Spleen (tissue), 11 donors: ENCODE results near the gene CDH13. TPM values are rescaled to one million over a fixed set of nuclear protein-coding genes. Genes with fewer than 3 reads are reported as not detected.

Source experiments
- DNase-seq: peaks from one replicate; pipeline ENCODE4 v3.0.0-alpha.2; 2020
- H3K27ac ChIP-seq, 8 donors: fragments of 200-600 bp; sonication (generic) in 7 of 8; 1 replicate in 4 of 8; 2 replicates in 4 of 8; pipeline versions ENCODE4 v1.5.0 to v1.8.0; 2016 to 2021; ENCODE audit warnings: inconsistent platforms in 4 of 8, mild to moderate bottlenecking in 4 of 8, moderate library complexity in 1 of 8
- H3K27me3 ChIP-seq, 7 donors: fragments of 200-600 bp; sonication (generic) in 6 of 7; replicated peaks in 1 of 7; 1 replicate in 4 of 7; 2 replicates in 3 of 7; pipeline versions ENCODE4 v1.5.0 to v1.8.0; 2016 to 2021; ENCODE audit warnings: inconsistent platforms in 3 of 7, mild to moderate bottlenecking in 1 of 7
- H3K36me3 ChIP-seq, 6 donors: fragments of 200-600 bp; sonication (generic) in 5 of 6; 1 replicate in 4 of 6; 2 replicates in 2 of 6; pipeline versions ENCODE4 v1.5.0 to v1.8.0; 2016 to 2021; ENCODE audit warnings: inconsistent platforms in 2 of 6
- H3K4me1 ChIP-seq, 6 donors: fragments of 200-600 bp; sonication (generic) in 5 of 6; 1 replicate in 3 of 6; 2 replicates in 3 of 6; pipeline versions ENCODE4 v1.5.0 to v1.8.0; 2016 to 2021; ENCODE audit warnings: inconsistent platforms in 3 of 6
- H3K4me3 ChIP-seq, 8 donors: fragments of 200-600 bp; sonication (generic) in 7 of 8; 1 replicate in 4 of 8; 2 replicates in 4 of 8; pipeline versions ENCODE4 v1.5.0 to v1.8.0; 2016 to 2021; ENCODE audit warnings: inconsistent platforms in 4 of 8, mild to moderate bottlenecking in 4 of 8, moderate library complexity in 2 of 8
- H3K9me3 ChIP-seq, 8 donors: fragments of 200-600 bp; sonication (generic) in 7 of 8; 1 replicate in 4 of 8; 2 replicates in 4 of 8; pipeline versions ENCODE4 v1.5.0 to v1.8.0; 2016 to 2021; ENCODE audit warnings: inconsistent platforms in 4 of 8
- CTCF ChIP-seq, 11 experiments: fragments of 200-600 bp in 7 of 11; fragments of 450-650 bp in 4 of 11; sonication (generic) in 4 of 11; IDR thresholded peaks in 8 of 11; conservative IDR thresholded peaks in 3 of 11; 1 replicate in 7 of 11; 2 replicates in 4 of 11; pipeline versions ENCODE4 v1.4.0 to v1.8.0; 2016 to 2021; ENCODE audit warnings: antibody characterized with exemption in 11 of 11, inconsistent platforms in 4 of 11, mild to moderate bottlenecking in 1 of 11
- POLR2A ChIP-seq, 3 donors: fragments of 450-650 bp; IDR thresholded peaks; one replicate each; pipeline ENCODE4 v1.5.1; 2017; ENCODE audit warnings: antibody characterized with exemption in 3 of 3, mild to moderate bottlenecking in 1 of 3
- POLR2AphosphoS5 ChIP-seq, 3 donors: sonication (generic); formaldehyde crosslinking; IDR thresholded peaks; one replicate each; pipeline ENCODE4 v1.5.1; 2017; ENCODE audit warnings: antibody characterized with exemption in 3 of 3
- WGBS, 5 donors: extraction: QIAGEN DNeasy Blood & Tissue Kit in 3 of 5; methylation state at CpG; one replicate each; pipeline versions ENCODE4 v1.1.5 to v1.1.7; 2013 to 2018; 5-methylcytosine and 5-hydroxymethylcytosine counted together
- intact Hi-C: fragments of 100-400 bp; cut with DNase I; formaldehyde crosslinking; loops from one replicate; pipeline ENCODE4 v1.15.0; 2023; ENCODE audit warnings: low total_unique reads
- polyA plus RNA-seq, 3 donors: library from polyadenylated mRNA; stranded (reverse); fragments of 200-250 nt; gene quantifications; one replicate each; pipeline ENCODE4 v1.2.1, GENCODE V29; 2013
- total RNA-seq, 7 donors: library from RNA; depleted of rRNA in 3 of 7; stranded (reverse); fragments of >200 nt in 3 of 7; fragmentation: NEBNext Ultra II Directional in 4 of 7; extraction: Animal tissue kit (Norgen Biotek cat#: 25700) in 4 of 7; gene quantifications; one replicate each; pipeline versions ENCODE4 v1.1.0 to v1.2.1, GENCODE V29; 2016 to 2021
- donor health status: healthy with polysubstance abuse.
- donor health status: DM: no; HTN: no; CAD: no; lungs with moderate emphysema.
- donor health status: DM: no; HTN: no; CAD: no.
- donor health status: Bipolar disorder and iron deficiency.
- donor health status: healthy.
- donor health status: DM: no; HTN: no; CAD: no.
- donor health status: DM: yes; HTN: yes; CAD: no.

Gene CDH13
- total and polyA plus RNA-seq, 10 donors, result 0.13 to 4.6 (median 1.1) TPM

GRCh38 chr16:83023640-83024039 is 396.9 kb downstream of the CDH13 start:
- no peaks in the 10 kb centered on the region for H3K27me3 ChIP-seq
- no peak for DNase-seq
- no peak for TF ChIP-seq CTCF (IDR thresholded peaks at IDR 0.05 in 8 of 11, conservative IDR thresholded peaks at IDR 0.05 in 3 of 11)
- no peak for TF ChIP-seq POLR2A (IDR thresholded peaks at IDR 0.05)
- no peak for TF ChIP-seq POLR2AphosphoS5 (IDR thresholded peaks at IDR 0.05)
- 72 to 79% (median 78%) methylated on average over 1 of the region's 1 CpG for WGBS, 5 donors
- intact Hi-C loops, result no loop called here
- H3K4me1 ChIP-seq, result no peaks in the 10 kb centered on the region
- H3K4me3 ChIP-seq, result no peak overlapping the region
- H3K9me3 ChIP-seq, result peaks cover 0 to 4% (median 0%) of the 10 kb centered on the region in 8 donors
- no peaks in the 10 kb centered on the region for H3K36me3 ChIP-seq
- no peak overlapping the region for H3K27ac ChIP-seq

- no peaks in the 10 kb centered on the region for H3K36me3 ChIP-seq
- TF ChIP-seq CTCF (IDR thresholded peaks at IDR 0.05 in 8 of 11, conservative IDR thresholded peaks at IDR 0.05 in 3 of 11) (no peak), POLR2AphosphoS5 (IDR thresholded peaks at IDR 0.05) (no peak), POLR2A (IDR thresholded peaks at IDR 0.05) (no peak)
- no peak overlapping the region for H3K27ac ChIP-seq
- H3K4me3 ChIP-seq, result no peak overlapping the region
- intact Hi-C loops, result no loop called here
- H3K27me3 ChIP-seq, result no peaks in the 10 kb centered on the region
- WGBS, 5 donors, result 33 to 54% (median 45%) methylated on average over 3 of the region's 3 CpGs
- H3K9me3 ChIP-seq, result peaks cover 0 to 4% (median 0%) of the 10 kb centered on the region in 8 donors
- H3K4me1 ChIP-seq, result no peaks in the 10 kb centered on the region
- no peak for DNase-seq
These were observed 401.2 kb downstream of the CDH13 start for GRCh38 chr16:83027973-83028372.

GRCh38 chr16:83029467-83029866 is 402.7 kb downstream of the CDH13 start:
- no peaks in the 10 kb centered on the region for H3K36me3 ChIP-seq

GRCh38 chr16:83031524-83031923 is 404.8 kb downstream of the CDH13 start:
- no peak overlapping the region for H3K27ac ChIP-seq
- intact Hi-C loops, result no loop called here
- H3K36me3 ChIP-seq, result no peaks in the 10 kb centered on the region
- WGBS, 5 donors, result 84 to 99% (median 90%) methylated on average over 3 of the region's 3 CpGs
- H3K27me3 ChIP-seq, result peaks cover 0 to 5% (median 0%) of the 10 kb centered on the region in 7 donors
- H3K4me3 ChIP-seq, result no peak overlapping the region
- H3K4me1 ChIP-seq, result no peaks in the 10 kb centered on the region
- TF ChIP-seq CTCF (IDR thresholded peaks at IDR 0.05 in 8 of 11, conservative IDR thresholded peaks at IDR 0.05 in 3 of 11), result no peak
- TF ChIP-seq POLR2A (IDR thresholded peaks at IDR 0.05), result no peak
- TF ChIP-seq POLR2AphosphoS5 (IDR thresholded peaks at IDR 0.05), result no peak
- no peak for DNase-seq
- no peaks in the 10 kb centered on the region for H3K9me3 ChIP-seq

More at GRCh38 chr16:83029467-83029866, 402.7 kb downstream of the CDH13 start:
- no peak for DNase-seq
- TF ChIP-seq CTCF (IDR thresholded peaks at IDR 0.05 in 8 of 11, conservative IDR thresholded peaks at IDR 0.05 in 3 of 11) (no peak), POLR2A (IDR thresholded peaks at IDR 0.05) (no peak), POLR2AphosphoS5 (IDR thresholded peaks at IDR 0.05) (no peak)
- no peaks in the 10 kb centered on the region for H3K4me1 ChIP-seq
- 74 to 89% (median 79%) methylated on average over 2 of the region's 2 CpGs for WGBS, 5 donors
- intact Hi-C loops, result no loop called here
- H3K4me3 ChIP-seq, result no peak overlapping the region
- no peaks in the 10 kb centered on the region for H3K9me3 ChIP-seq
- no peaks in the 10 kb centered on the region for H3K27me3 ChIP-seq
- no peak overlapping the region for H3K27ac ChIP-seq
